Endodermal cell (in vitro differentiated cells): Measurements from ENCODE around the gene EGFLAM. TPM values are rescaled to one million over a fixed set of nuclear protein-coding genes. Genes with fewer than 3 reads are reported as not detected.
A peak's percentile ranks its signal among the peaks of the same experiment; 100 is the strongest.
"Not testable (repeated sequence)": the region's sequence is repeated elsewhere in the genome, so short reads cannot be mapped to it uniquely, and the experiment has no call there.

Source experiments
- DNase-seq: peaks from one replicate; pipeline ENCODE4 v3.0.0-alpha.2; 2017
- H3K27ac ChIP-seq: 2 replicates; pipeline ENCODE4 v1.5.1; 2013; ENCODE audit warnings: mild to moderate bottlenecking, low read depth, low read length, moderate library complexity
- H3K27me3 ChIP-seq: 2 replicates; pipeline ENCODE4 v1.6.1; 2013; ENCODE audit warnings: mild to moderate bottlenecking, low read length, moderate library complexity; ENCODE audit not compliant: insufficient read depth, control insufficient read depth, poor library complexity, severe bottlenecking
- H3K36me3 ChIP-seq: 2 replicates; pipeline ENCODE4 v1.7.0; 2013; ENCODE audit warnings: mild to moderate bottlenecking, low read length, moderate library complexity; ENCODE audit not compliant: control insufficient read depth, insufficient read depth
- H3K4me1 ChIP-seq: one replicate; pipeline ENCODE4 v1.7.0; 2013; ENCODE audit warnings: low read length; ENCODE audit not compliant: control insufficient read depth, insufficient read depth
- H3K4me3 ChIP-seq: 2 replicates; pipeline ENCODE4 v1.5.1; 2013; ENCODE audit warnings: mild to moderate bottlenecking, low read length, moderate library complexity
- H3K9ac ChIP-seq: 2 replicates; pipeline ENCODE4 v1.6.1; 2013; ENCODE audit warnings: mild to moderate bottlenecking, low read length, moderate library complexity; ENCODE audit not compliant: poor library complexity, severe bottlenecking; ENCODE audit errors: extremely low read depth
- H3K9me3 ChIP-seq: 2 replicates; pipeline ENCODE4 v1.6.1; 2013; ENCODE audit warnings: mild to moderate bottlenecking, low read length, moderate library complexity; ENCODE audit not compliant: control insufficient read depth
- H3K27ac Mint-ChIP-seq: 2 replicates; pipeline ENCODE4 v1.8.0; 2020; ENCODE audit warnings: mixed read lengths
- H3K27me3 Mint-ChIP-seq: 2 replicates; pipeline ENCODE4 v1.8.0; 2021; ENCODE audit warnings: mild to moderate bottlenecking, mixed read lengths; ENCODE audit not compliant: insufficient read depth
- H3K36me3 Mint-ChIP-seq: 2 replicates; pipeline ENCODE4 v1.8.0; 2020; ENCODE audit warnings: low read depth, mixed read lengths
- H3K4me1 Mint-ChIP-seq: 2 replicates; pipeline ENCODE4 v1.8.0; 2020; ENCODE audit warnings: mixed read lengths
- H3K4me3 Mint-ChIP-seq: 2 replicates; pipeline ENCODE4 v1.8.0; 2020; ENCODE audit warnings: mild to moderate bottlenecking, moderate library complexity, mixed read lengths
- H3K9me3 Mint-ChIP-seq: 2 replicates; pipeline ENCODE4 v1.8.0; 2020; ENCODE audit warnings: mild to moderate bottlenecking, mixed read lengths
- WGBS, 2 experiments: methylation state at CpG; one replicate each; pipeline versions ENCODE4 v1.1.5 to v1.1.7; 2013; ENCODE audit warnings: missing lambda C conversion rate in 2 of 2, mixed read lengths in 1 of 2; ENCODE audit not compliant: insufficient coverage in 1 of 2, insufficient read length in 1 of 2; 5-methylcytosine and 5-hydroxymethylcytosine counted together
- total RNA-seq, 2 donors: library from RNA; stranded (reverse); fragmentation: NEBNext Ultra II Directional in 1 of 2; extraction: Animal tissue kit (Norgen Biotek cat#: 25700) in 1 of 2; gene quantifications; 2 replicates in 1 of 2; 3 replicates in 1 of 2; pipeline ENCODE4 v1.2.1, GENCODE V29; 2021
- TF ChIP-seq, protein P1 (sequence below): fragments of 200-600 bp; sonication (generic); conservative IDR thresholded peaks from 2 replicates; pipeline ENCODE4 v1.5.0; 2021; ENCODE audit warnings: antibody characterized with exemption, mild to moderate bottlenecking

EGFLAM gene
- total RNA-seq, 2 donors from 2014 or later = 4.4 to 8.8 TPM

DNA sequence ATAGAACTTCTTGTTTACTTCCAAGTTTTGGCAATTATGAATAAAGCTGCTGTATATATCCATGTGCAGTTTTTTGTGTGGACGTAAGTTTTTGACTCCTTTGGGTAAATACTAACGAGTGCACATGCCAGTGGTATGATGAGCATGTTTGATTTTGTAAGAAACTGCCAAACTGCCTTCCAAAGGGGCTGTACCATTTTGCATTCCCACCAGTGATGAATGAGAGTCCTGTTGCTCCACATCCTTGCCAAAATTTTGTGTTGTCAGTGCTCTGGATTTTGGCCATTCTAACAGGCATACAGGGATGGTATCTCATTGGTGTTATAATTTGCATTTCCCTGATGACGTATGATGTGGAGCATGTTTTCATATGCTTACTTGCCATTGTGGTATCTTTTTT lies 73.5 kb downstream of the EGFLAM start:
- Histone ChIP-seq H3K9me3 (peaks cover 11% of the 10 kb centered on the region), H3K27me3 (no peaks in the 10 kb centered on the region), H3K36me3 (peaks cover 95% of the 10 kb centered on the region), H3K4me3 (peak overlapping the region; percentile 33), H3K9ac (no peak overlapping the region), H3K27ac (no peak overlapping the region), H3K4me1 (peaks cover 6% of the 10 kb centered on the region)
- Mint-ChIP-seq H3K27ac (no peak overlapping the region), H3K36me3 (peaks cover 90% of the 10 kb centered on the region), H3K4me1 (peaks cover 34% of the 10 kb centered on the region), H3K27me3 (no peaks in the 10 kb centered on the region), H3K4me3 (no peak overlapping the region), H3K9me3 (peaks cover 8% of the 10 kb centered on the region)
- WGBS, 2 experiments = 53 to 79% methylated on average over 2 to 3 of the region's 3 CpGs
- TF ChIP-seq, protein P1, sequence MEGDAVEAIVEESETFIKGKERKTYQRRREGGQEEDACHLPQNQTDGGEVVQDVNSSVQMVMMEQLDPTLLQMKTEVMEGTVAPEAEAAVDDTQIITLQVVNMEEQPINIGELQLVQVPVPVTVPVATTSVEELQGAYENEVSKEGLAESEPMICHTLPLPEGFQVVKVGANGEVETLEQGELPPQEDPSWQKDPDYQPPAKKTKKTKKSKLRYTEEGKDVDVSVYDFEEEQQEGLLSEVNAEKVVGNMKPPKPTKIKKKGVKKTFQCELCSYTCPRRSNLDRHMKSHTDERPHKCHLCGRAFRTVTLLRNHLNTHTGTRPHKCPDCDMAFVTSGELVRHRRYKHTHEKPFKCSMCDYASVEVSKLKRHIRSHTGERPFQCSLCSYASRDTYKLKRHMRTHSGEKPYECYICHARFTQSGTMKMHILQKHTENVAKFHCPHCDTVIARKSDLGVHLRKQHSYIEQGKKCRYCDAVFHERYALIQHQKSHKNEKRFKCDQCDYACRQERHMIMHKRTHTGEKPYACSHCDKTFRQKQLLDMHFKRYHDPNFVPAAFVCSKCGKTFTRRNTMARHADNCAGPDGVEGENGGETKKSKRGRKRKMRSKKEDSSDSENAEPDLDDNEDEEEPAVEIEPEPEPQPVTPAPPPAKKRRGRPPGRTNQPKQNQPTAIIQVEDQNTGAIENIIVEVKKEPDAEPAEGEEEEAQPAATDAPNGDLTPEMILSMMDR = no peak
- DNase-seq = no peak

GRCh38 chr5:38333181-38333580 lies 74.8 kb downstream of the EGFLAM start:
- not testable (repeated sequence) for H3K27me3 Mint-ChIP-seq, H3K27ac ChIP-seq, H3K27ac Mint-ChIP-seq, H3K4me1 ChIP-seq, H3K9me3 Mint-ChIP-seq, H3K27me3 ChIP-seq, H3K9ac ChIP-seq, DNase-seq
- H3K4me3 Mint-ChIP-seq = peak overlapping the region; percentile 32
- H3K36me3 Mint-ChIP-seq = peaks cover 91% of the 10 kb centered on the region
- Histone ChIP-seq H3K36me3 (peaks cover 95% of the 10 kb centered on the region), H3K4me3 (peak overlapping the region; percentile 99), H3K9me3 (peaks cover 15% of the 10 kb centered on the region)
- WGBS, 2 experiments = 99% methylated on average over 4 of the region's 4 CpGs; no CpG with 5 or more reads in 1 of the 2 experiments
- peaks cover 39% of the 10 kb centered on the region for H3K4me1 Mint-ChIP-seq

DNA sequence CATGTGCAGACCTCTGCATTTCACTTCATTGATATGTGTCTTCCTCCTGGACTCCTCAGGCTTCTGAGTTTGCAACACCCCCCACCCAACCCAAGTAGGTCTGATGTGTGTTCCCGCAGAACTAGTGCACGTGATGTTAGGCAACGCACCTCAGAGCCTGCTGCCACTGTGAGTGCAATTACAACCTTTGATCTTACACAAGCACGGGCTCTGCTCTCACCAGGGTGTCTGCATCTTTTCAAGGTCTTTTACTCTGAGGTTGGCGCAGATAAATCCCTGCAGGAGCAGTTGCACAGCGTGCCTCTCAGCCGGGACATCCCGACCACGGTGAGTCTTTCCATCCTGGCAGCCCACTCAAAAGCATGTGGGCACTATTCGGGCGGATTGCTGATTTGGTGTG lies 80.1 kb downstream of the EGFLAM start:
- peaks cover 73% of the 10 kb centered on the region for H3K36me3 Mint-ChIP-seq
- peaks cover 75% of the 10 kb centered on the region for H3K36me3 ChIP-seq
- H3K27ac ChIP-seq = no peak overlapping the region
- TF ChIP-seq, protein P1 = no peak
- H3K4me1 Mint-ChIP-seq = peaks cover 39% of the 10 kb centered on the region
- WGBS, 2 experiments = 77 to 91% methylated on average over 6 to 9 of the region's 11 CpGs
- H3K9ac ChIP-seq = peak overlapping the region; percentile 95
- no peaks in the 10 kb centered on the region for H3K27me3 ChIP-seq
- no peaks in the 10 kb centered on the region for H3K4me1 ChIP-seq
- no peaks in the 10 kb centered on the region for H3K27me3 Mint-ChIP-seq
- peaks cover 19% of the 10 kb centered on the region for H3K9me3 ChIP-seq
- H3K4me3 Mint-ChIP-seq = peak overlapping the region; percentile 82
- DNase-seq = no peak
- H3K27ac Mint-ChIP-seq = peak overlapping the region; percentile 89
- peak overlapping the region; percentile 99 for H3K4me3 ChIP-seq
- H3K9me3 Mint-ChIP-seq = peaks cover 11% of the 10 kb centered on the region

GRCh38 chr5:38339446-38339845 lies 81.1 kb downstream of the EGFLAM start:
- peak overlapping the region; percentile 95 for H3K9ac ChIP-seq

More at GRCh38 chr5:38339446-38339845, 81.1 kb downstream of the EGFLAM start:
- Histone ChIP-seq H3K27me3 (no peaks in the 10 kb centered on the region), H3K4me1 (no peaks in the 10 kb centered on the region), H3K4me3 (peak overlapping the region; percentile 99), H3K36me3 (peaks cover 65% of the 10 kb centered on the region), H3K9me3 (peaks cover 19% of the 10 kb centered on the region), H3K27ac (no peak overlapping the region)
- H3K4me1 Mint-ChIP-seq = peaks cover 36% of the 10 kb centered on the region
- peaks cover 7% of the 10 kb centered on the region for H3K9me3 Mint-ChIP-seq
- peak overlapping the region; percentile 82 for H3K4me3 Mint-ChIP-seq
- H3K27ac Mint-ChIP-seq = peak overlapping the region; percentile 89
- TF ChIP-seq, protein P1 = no peak
- no peaks in the 10 kb centered on the region for H3K27me3 Mint-ChIP-seq
- DNase-seq = peak; percentile 70
- peaks cover 64% of the 10 kb centered on the region for H3K36me3 Mint-ChIP-seq
- 33 to 58% methylated on average over 3 of the region's 3 CpGs for WGBS, 2 experiments
